ENCODE measurements around the gene SNCA. TPM values are rescaled to one million over a fixed set of nuclear protein-coding genes. Genes with fewer than 3 reads are reported as not detected.

Gene SNCA
- polyA plus RNA-seq, 2 of the 4 experiments (the other 2 are of a cell fraction) = 0.13 to 0.37 TPM

DNA sequence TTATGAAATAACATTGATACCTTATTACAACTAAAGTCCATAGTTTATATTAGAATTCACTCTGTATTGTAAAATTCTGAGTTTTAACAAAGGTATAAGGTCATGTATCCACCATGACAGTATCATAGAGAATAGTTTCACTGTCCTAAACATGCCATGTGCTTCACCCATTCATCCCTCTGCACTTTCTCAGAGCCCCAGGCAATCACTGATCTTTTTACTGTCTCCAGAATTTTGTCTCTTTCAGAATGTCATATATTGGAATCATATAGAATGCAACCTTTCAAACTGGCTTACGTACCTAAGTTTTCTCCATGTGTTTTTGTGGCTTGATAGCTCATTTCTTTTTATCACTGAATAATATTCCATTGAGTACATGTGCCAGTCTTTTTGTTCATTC is 33.9 kb downstream of the SNCA start:
- CTCF ChIA-PET = no interaction called here
- no peak for FAIRE-seq

DNA sequence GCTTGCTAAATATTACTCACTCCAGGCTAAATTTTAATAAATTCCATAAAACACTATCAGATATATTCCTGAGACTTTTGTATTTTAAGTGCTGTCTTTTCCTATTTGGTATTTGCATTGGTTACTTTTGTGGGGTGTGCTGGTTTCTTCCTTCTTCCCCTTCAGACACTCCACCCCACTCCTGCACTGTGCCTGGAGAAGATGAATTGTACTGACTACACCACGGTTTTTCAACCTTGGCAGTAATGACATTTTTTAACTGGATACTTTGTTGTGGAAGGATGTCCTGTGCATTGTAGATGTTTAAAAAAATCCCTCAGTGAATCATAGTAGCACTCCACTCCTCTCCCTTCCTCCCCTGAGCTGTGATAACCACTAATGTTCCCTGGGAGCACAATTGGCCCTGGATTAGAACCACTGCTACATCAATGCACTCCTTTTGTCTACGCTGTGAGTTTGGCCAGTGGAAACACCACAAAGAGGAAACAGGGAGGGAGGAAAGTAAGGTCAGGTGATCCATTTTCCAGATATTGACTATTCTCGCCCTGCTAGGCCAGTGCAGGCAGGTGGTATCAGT is 36.3 kb downstream of the SNCA start:
- DNase-seq (ENCODE audit: low read depth in 1 of 2, low spot score in 1 of 2) (no peak), FAIRE-seq (no peak), ATAC-seq (no peak)
- H3K9me3 ChIP-seq = no peaks in the 10 kb centered on the region
- H3K4me3 ChIP-seq = no peak overlapping the region
- TF ChIP-seq HMGXB4 (CRISPR knock-in tag; IDR thresholded peaks at IDR 0.05; ENCODE audit: borderline replicate concordance) (no peak), CBX2 (IDR thresholded peaks at IDR 0.05; ENCODE audit: borderline replicate concordance, low read depth) (no peak), NPAS2 (CRISPR knock-in tag; IDR thresholded peaks at IDR 0.05; ENCODE audit: borderline replicate concordance) (no peak), ZNF302 (CRISPR knock-in tag; IDR thresholded peaks at IDR 0.05) (no peak), MAZ (IDR thresholded peaks at IDR 0.05; ENCODE audit: borderline replicate concordance, low read depth, low read length) (no peak)
- H3K27ac ChIP-seq = no peak overlapping the region
- CTCF ChIA-PET = no interaction called here
- no peak overlapping the region for H3K4me2 ChIP-seq
- POLR2A ChIA-PET = no interaction called here
- no peaks in the 10 kb centered on the region for H3K4me1 ChIP-seq
- 22% methylated on average over 3 of the region's 3 CpGs for WGBS (ENCODE audit: missing lambda C conversion rate)

More for the DNA sequence above, 33.9 kb downstream of the SNCA start:
- H3K4me3 ChIP-seq = no peak overlapping the region
- H3K4me2 ChIP-seq = no peak overlapping the region
- H3K9me3 ChIP-seq = no peaks in the 10 kb centered on the region
- 74% methylated on average over 1 of the region's 1 CpG for WGBS (ENCODE audit: missing lambda C conversion rate)
- DNase-seq (ENCODE audit: low read depth in 1 of 2, low spot score in 1 of 2) (no peak), ATAC-seq (no peak)
- no peak overlapping the region for H3K27ac ChIP-seq
- H3K4me1 ChIP-seq = no peaks in the 10 kb centered on the region
- no peak for TF ChIP-seq REST (IDR thresholded peaks at IDR 0.05)
- no peak for TF ChIP-seq POLR2A (IDR thresholded peaks at IDR 0.05; ENCODE audit: low read length)
- TF ChIP-seq MYC (IDR thresholded peaks at IDR 0.05; ENCODE audit: borderline replicate concordance, low read length) = no peak
- TF ChIP-seq BHLHE40 (IDR thresholded peaks at IDR 0.05; ENCODE audit: low read depth, low read length) = no peak
- TF ChIP-seq ESRRA (IDR thresholded peaks at IDR 0.05; ENCODE audit: borderline replicate concordance, low read length) = no peak
- TF ChIP-seq TFCP2L1 (CRISPR knock-in tag; IDR thresholded peaks at IDR 0.05) = no peak
- TF ChIP-seq HES2 (IDR thresholded peaks at IDR 0.05) = no peak
- no peak for TF ChIP-seq ELK1 (IDR thresholded peaks at IDR 0.05; ENCODE audit: low read depth, low read length)
- POLR2A ChIA-PET = no interaction called here

- 61% methylated on average over 3 of the region's 3 CpGs for WGBS (ENCODE audit: missing lambda C conversion rate)
- Histone ChIP-seq H3K4me2 (no peak overlapping the region), H3K4me1 (no peaks in the 10 kb centered on the region), H3K9me3 (no peaks in the 10 kb centered on the region), H3K27ac (no peak overlapping the region), H3K4me3 (no peak overlapping the region)
- ChIA-PET POLR2A (no interaction called here), CTCF (no interaction called here)
- ATAC-seq = no peak
- DNase-seq (ENCODE audit: low read depth in 1 of 2, low spot score in 1 of 2) = no peak
- FAIRE-seq = no peak
- no peak for TF ChIP-seq EP300 (IDR thresholded peaks at IDR 0.05)
- TF ChIP-seq REST (IDR thresholded peaks at IDR 0.05) = no peak
- no peak for TF ChIP-seq CHD2 (IDR thresholded peaks at IDR 0.05; ENCODE audit: low read length, partially characterized antibody)
- no peak for TF ChIP-seq BHLHE40 (IDR thresholded peaks at IDR 0.05; ENCODE audit: low read depth, low read length)
- no peak for TF ChIP-seq PHF8 (IDR thresholded peaks at IDR 0.05; ENCODE audit: borderline replicate concordance, low read depth)
- TF ChIP-seq GATA3 (IDR thresholded peaks at IDR 0.05; ENCODE audit: borderline replicate concordance) = no peak
- TF ChIP-seq, protein P1, sequence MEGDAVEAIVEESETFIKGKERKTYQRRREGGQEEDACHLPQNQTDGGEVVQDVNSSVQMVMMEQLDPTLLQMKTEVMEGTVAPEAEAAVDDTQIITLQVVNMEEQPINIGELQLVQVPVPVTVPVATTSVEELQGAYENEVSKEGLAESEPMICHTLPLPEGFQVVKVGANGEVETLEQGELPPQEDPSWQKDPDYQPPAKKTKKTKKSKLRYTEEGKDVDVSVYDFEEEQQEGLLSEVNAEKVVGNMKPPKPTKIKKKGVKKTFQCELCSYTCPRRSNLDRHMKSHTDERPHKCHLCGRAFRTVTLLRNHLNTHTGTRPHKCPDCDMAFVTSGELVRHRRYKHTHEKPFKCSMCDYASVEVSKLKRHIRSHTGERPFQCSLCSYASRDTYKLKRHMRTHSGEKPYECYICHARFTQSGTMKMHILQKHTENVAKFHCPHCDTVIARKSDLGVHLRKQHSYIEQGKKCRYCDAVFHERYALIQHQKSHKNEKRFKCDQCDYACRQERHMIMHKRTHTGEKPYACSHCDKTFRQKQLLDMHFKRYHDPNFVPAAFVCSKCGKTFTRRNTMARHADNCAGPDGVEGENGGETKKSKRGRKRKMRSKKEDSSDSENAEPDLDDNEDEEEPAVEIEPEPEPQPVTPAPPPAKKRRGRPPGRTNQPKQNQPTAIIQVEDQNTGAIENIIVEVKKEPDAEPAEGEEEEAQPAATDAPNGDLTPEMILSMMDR (IDR thresholded peaks at IDR 0.05) = no peak
- TF ChIP-seq KDM1A (IDR thresholded peaks at IDR 0.05; ENCODE audit: low read depth) = no peak
- TF ChIP-seq MAZ (IDR thresholded peaks at IDR 0.05; ENCODE audit: borderline replicate concordance, low read depth, low read length) = no peak
- no peak for TF ChIP-seq POLR2A (IDR thresholded peaks at IDR 0.05; ENCODE audit: low read length)
Observed at GRCh38 chr4:89800012-89800516, 36.9 kb downstream of the SNCA start.
